Small intestine (tissue), 16 donors: ENCODE data around the gene NQO1. TPM values are rescaled to one million over a fixed set of nuclear protein-coding genes. Genes with fewer than 3 reads are reported as not detected.
A peak's percentile ranks its signal among the peaks of the same experiment; 100 is the strongest.

Source experiments
- DNase-seq, 2 donors: peaks; one replicate each; pipeline versions ENCODE4 v3.0.0 to v3.0.0-alpha.2; 2013
- FAIRE-seq: peaks from 2 replicates; lab custom pipeline; 2012; peaks lifted over from hg19 to GRCh38; lab: Jason Lieb, UNC
- H3K27ac ChIP-seq, 3 donors: one replicate each; pipeline ENCODE4 v1.5.1; 2013; ENCODE audit warnings: low read length in 2 of 3, mild to moderate bottlenecking in 2 of 3, control low read depth in 1 of 3, inconsistent platforms in 1 of 3, low read depth in 1 of 3, moderate library complexity in 1 of 3
- H3K27me3 ChIP-seq, 3 donors: one replicate each; pipeline ENCODE4 v1.6.1; 2013; ENCODE audit warnings: low read length in 3 of 3, inconsistent platforms in 1 of 3; ENCODE audit not compliant: control insufficient read depth in 3 of 3, insufficient read depth in 3 of 3
- H3K36me3 ChIP-seq, 3 donors: one replicate each; pipeline ENCODE4 v1.6.1; 2013; ENCODE audit warnings: low read length in 3 of 3, inconsistent platforms in 1 of 3, low read depth in 1 of 3, mild to moderate bottlenecking in 1 of 3, moderate library complexity in 1 of 3; ENCODE audit not compliant: control insufficient read depth in 3 of 3, insufficient read depth in 2 of 3
- H3K4me1 ChIP-seq, 3 donors: one replicate each; pipeline ENCODE4 v1.6.1; 2013; ENCODE audit warnings: low read length in 2 of 3, inconsistent platforms in 1 of 3, low read depth in 1 of 3, mild to moderate bottlenecking in 1 of 3, moderate library complexity in 1 of 3; ENCODE audit not compliant: control insufficient read depth in 3 of 3, insufficient read depth in 2 of 3
- H3K4me3 ChIP-seq, 3 donors: one replicate each; pipeline ENCODE4 v1.5.1; 2013; ENCODE audit warnings: low read length in 3 of 3, control low read depth in 1 of 3, inconsistent platforms in 1 of 3, low read depth in 1 of 3, mild to moderate bottlenecking in 1 of 3, moderate library complexity in 1 of 3
- H3K9me3 ChIP-seq, 2 donors: one replicate each; pipeline ENCODE4 v1.6.1; 2013; ENCODE audit warnings: low read depth in 1 of 2, low read length in 1 of 2; ENCODE audit not compliant: control insufficient read depth in 2 of 2, insufficient read depth in 1 of 2
- WGBS, 3 donors: extraction: QIAGEN DNeasy Blood & Tissue Kit; methylation state at CpG; one replicate each; pipeline ENCODE4 v1.1.7; 2013; 5-methylcytosine and 5-hydroxymethylcytosine counted together
- long read RNA-seq, 10 donors: transcript quantifications; one replicate each; lab custom pipeline, GENCODE V29; 2026
- polyA plus RNA-seq, 4 donors: library from polyadenylated mRNA; stranded (reverse) in 3 of 4; unstranded in 1 of 4; fragments of 200-250 nt in 3 of 4; fragments of 120-200 nt in 1 of 4; gene quantifications; one replicate each; pipeline versions ENCODE4 v1.2.1 to v1.2.3, GENCODE V29; 2013
- donor health status: healthy with polysubstance abuse.
- donor health status: control.
- donor health status: control.
- donor health status: Bipolar disorder and iron deficiency.
- donor health status: healthy.

The NQO1 gene
- polyA plus RNA-seq = 100 to 1,000 TPM in 1 of 4 donors, 10 to 100 TPM in 3; 18.2 to 151 (median 96.3) TPM
- long read RNA-seq, donor 1 = 0 reads
- long read RNA-seq, donor 2, partial matches to known transcripts = 0 of 3 reads
- long read RNA-seq, donor 2, other reads (novel, unspliced or antisense) = 0 of 3 reads
- long read RNA-seq, donor 3, partial matches to known transcripts = 0 of 8 reads
- long read RNA-seq, donor 3, other reads (novel, unspliced or antisense) = 0 of 8 reads
- long read RNA-seq, donor 4 = 0 reads
- long read RNA-seq, donor 5 = 0 reads
- long read RNA-seq, donor 6, partial matches to known transcripts = 0 of 3 reads
- long read RNA-seq, donor 6, other reads (novel, unspliced or antisense) = 0 of 3 reads
- long read RNA-seq, donor 7, transcript NQO1-201 (6 exons, 2,912 nt) = major isoform, 8 of 8 reads
- long read RNA-seq, donor 7, partial matches to known transcripts = 0 of 8 reads
- long read RNA-seq, donor 7, other reads (novel, unspliced or antisense) = 0 of 8 reads
- long read RNA-seq, donor 8 = 0 reads
- long read RNA-seq, donor 9, partial matches to known transcripts = 0 of 2 reads
- long read RNA-seq, donor 9, other reads (novel, unspliced or antisense) = 0 of 2 reads
- long read RNA-seq, donor 10, transcript NQO1-201 (6 exons, 2,912 nt) = major isoform, 10 of 10 reads
- long read RNA-seq, donor 10, partial matches to known transcripts = 0 of 10 reads
- long read RNA-seq, donor 10, other reads (novel, unspliced or antisense) = 0 of 10 reads

GRCh38 chr16:69726313-69727060 is at the start of gene NQO1:
Gene NQO1 (minus strand): TSS chr16:69726560. CDS start chr16:69726439, 121 bp downstream.
- peak within 1 kb of the TSS; percentile 59 to 95 (median 89) for H3K27ac ChIP-seq
- H3K36me3 ChIP-seq = no peaks in the 10 kb centered on the region
- no peaks in the 10 kb centered on the region for H3K27me3 ChIP-seq
- peaks cover 0 to 34% (median 1%) of the 10 kb centered on the region in 3 donors for H3K4me1 ChIP-seq
- H3K9me3 ChIP-seq = no peaks in the 10 kb centered on the region
- peak within 1 kb of the TSS; percentile 42 to 53 (median 45) for H3K4me3 ChIP-seq
- 0 to 1% (median 0%) methylated on average over 31 of the region's 31 CpGs for WGBS, 3 donors
- FAIRE-seq = no peak
- peak; percentile 95 to 96 for DNase-seq

GRCh38 chr16:69775563-69775962 is 49.2 kb upstream of the NQO1 start:
- Histone ChIP-seq H3K4me3 (no peak overlapping the region), H3K4me1 (peaks cover 3 to 4% (median 3%) of the 10 kb centered on the region in 3 donors), H3K27ac (no peak overlapping the region), H3K9me3 (peaks cover 0 to 4% of the 10 kb centered on the region in 2 donors), H3K27me3 (no peaks in the 10 kb centered on the region), H3K36me3 (peaks cover 0 to 10% (median 4%) of the 10 kb centered on the region in 3 donors)
- DNase-seq (no peak), FAIRE-seq (no peak)

GRCh38 chr16:69773260-69773947 is 47.0 kb upstream of the NQO1 start:
- Histone ChIP-seq H3K27me3 (no peaks in the 10 kb centered on the region), H3K9me3 (peaks cover 0 to 4% of the 10 kb centered on the region in 2 donors), H3K4me3 (no peak overlapping the region), H3K27ac (no peak overlapping the region), H3K4me1 (peaks cover 3 to 4% (median 3%) of the 10 kb centered on the region in 3 donors), H3K36me3 (peaks cover 0 to 8% (median 4%) of the 10 kb centered on the region in 3 donors)
- DNase-seq (no peak), FAIRE-seq (no peak)
- 59 to 72% (median 71%) methylated on average over 6 of the region's 6 CpGs for WGBS, 3 donors

- no peak overlapping the region for H3K4me3 ChIP-seq
- DNase-seq (no peak), FAIRE-seq (no peak)
- H3K27me3 ChIP-seq = no peaks in the 10 kb centered on the region
- H3K36me3 ChIP-seq = peaks cover 0 to 6% (median 2%) of the 10 kb centered on the region in 3 donors
- 83 to 93% (median 92%) methylated on average over 2 of the region's 2 CpGs for WGBS, 3 donors
- H3K9me3 ChIP-seq = peaks cover 0 to 4% of the 10 kb centered on the region in 2 donors
- peaks cover 3 to 9% (median 6%) of the 10 kb centered on the region in 3 donors for H3K4me1 ChIP-seq
- H3K27ac ChIP-seq = no peak overlapping the region
Observed at GRCh38 chr16:69771651-69771967, 45.2 kb upstream of the NQO1 start.

GRCh38 chr16:69769404-69769803 is 43.0 kb upstream of the NQO1 start:
- H3K4me1 ChIP-seq = peaks cover 3 to 9% (median 6%) of the 10 kb centered on the region in 3 donors
- 45 to 48% (median 48%) methylated on average over 2 of the region's 2 CpGs for WGBS, 3 donors
- DNase-seq (no peak), FAIRE-seq (no peak)
- H3K9me3 ChIP-seq = no peaks in the 10 kb centered on the region
- H3K36me3 ChIP-seq = peaks cover 0 to 14% (median 0%) of the 10 kb centered on the region in 3 donors
- H3K4me3 ChIP-seq = no peak overlapping the region
- H3K27me3 ChIP-seq = no peaks in the 10 kb centered on the region
- no peak overlapping the region for H3K27ac ChIP-seq

GRCh38 chr16:69768666-69769065 is 42.3 kb upstream of the NQO1 start:
- H3K4me1 ChIP-seq = peaks cover 3 to 9% (median 6%) of the 10 kb centered on the region in 3 donors
- DNase-seq = no peak
- no peak for FAIRE-seq
- H3K27me3 ChIP-seq = no peaks in the 10 kb centered on the region
- no peak overlapping the region for H3K4me3 ChIP-seq
- H3K36me3 ChIP-seq = peaks cover 0 to 12% (median 0%) of the 10 kb centered on the region in 3 donors
- no peaks in the 10 kb centered on the region for H3K9me3 ChIP-seq
- no peak overlapping the region for H3K27ac ChIP-seq
- 86 to 88% (median 88%) methylated on average over 6 of the region's 6 CpGs for WGBS, 3 donors

- 34 to 54% (median 44%) methylated on average over 5 of the region's 5 CpGs for WGBS, 3 donors
- H3K4me3 ChIP-seq = no peak overlapping the region
- no peaks in the 10 kb centered on the region for H3K9me3 ChIP-seq
- H3K4me1 ChIP-seq = peaks cover 2 to 13% (median 6%) of the 10 kb centered on the region in 3 donors
- no peaks in the 10 kb centered on the region for H3K27me3 ChIP-seq
- H3K27ac ChIP-seq = peak overlapping the region in 1 of 3 donors; percentile 10
- peaks cover 0 to 12% (median 0%) of the 10 kb centered on the region in 3 donors for H3K36me3 ChIP-seq
- DNase-seq (peak; percentile 32 to 65), FAIRE-seq (no peak)
Observed at GRCh38 chr16:69767459-69768229, 41.3 kb upstream of the NQO1 start.
